ENCODE results near the gene DPYSL5. TPM values are rescaled to one million over a fixed set of nuclear protein-coding genes. Genes with fewer than 3 reads are reported as not detected.

The DPYSL5 gene
- total and polyA plus RNA-seq, 10 of the 15 experiments (the other 5 are each of a cell fraction or from before 2014, with no cell fraction given), result not detected

GRCh38 chr2:26905341-26906198 is 57.6 kb downstream of the DPYSL5 start:
- Histone ChIP-seq H3K9ac (ENCODE audit: control insufficient read depth, insufficient read depth, low read length) (no peak overlapping the region), H3K4me1 (ENCODE audit: control insufficient read depth, insufficient read depth, low read length) (peaks cover 5% of the 10 kb centered on the region), H2AFZ (ENCODE audit: control insufficient read depth, low read depth, low read length) (no peak overlapping the region), H3K36me3 (ENCODE audit: control insufficient read depth in 2 of 2, insufficient read depth in 2 of 2, low read length in 1 of 2) (no peaks in the 10 kb centered on the region), H3K4me2 (ENCODE audit: control insufficient read depth, insufficient read depth) (no peak overlapping the region), H3K27ac (ENCODE audit: control insufficient read depth, insufficient read depth) (no peak overlapping the region), H3K9me3 (replicated peaks; ENCODE audit: control insufficient read depth, insufficient read depth, low read length) (no peaks in the 10 kb centered on the region), H3K79me2 (ENCODE audit: control insufficient read depth, insufficient read depth, low read length) (no peaks in the 10 kb centered on the region), H3K4me3 (no peak overlapping the region), H4K20me1 (ENCODE audit: control insufficient read depth, insufficient read depth) (no peaks in the 10 kb centered on the region), H3K27me3 (replicated peaks in 1 of 2; ENCODE audit: control insufficient read depth in 2 of 2, insufficient read depth in 2 of 2, low read length in 1 of 2) (no peaks in the 10 kb centered on the region; a peak in 1 of 4 replicates)
- RAD21 ChIA-PET (ENCODE audit: unreplicated experiment), result no interaction called here
- intact Hi-C loops (cut with micrococcal nuclease; ENCODE audit: unreplicated experiment) (no loop called here), in situ Hi-C loops (cut with MboI) (no loop called here)
- BruUV-seq (replicated peaks), result no TSS peak
- ATAC-seq, result no peak
- DNase-seq (ENCODE audit: low read depth, low spot score), result no peak
- POLR2A ChIA-PET, result interaction anchor here (0.7 kb wide), 1 partner anchor 27 kb away, joined by 3 read pairs; no protein-coding TSS in a partner anchor
- SMC1A ChIA-PET (ENCODE audit: uncharacterized antibody, unreplicated experiment), result interaction anchor here (0.9 to 1.0 kb wide), 2 partner anchors 16 to 17 kb away, joined by 3 read pairs; no protein-coding TSS in a partner anchor
- FAIRE-seq, result no peak
- 33% methylated on average over 12 of the region's 12 CpGs for WGBS (ENCODE audit: insufficient coverage, insufficient replicate concordance, low lambda C conversion rate, missing lambda C conversion rate)
- TF ChIP-seq RELA (IDR thresholded peaks at IDR 0.05; ENCODE audit: borderline replicate concordance, partially characterized antibody), result no peak
- TF ChIP-seq ZNF622 (IDR thresholded peaks at IDR 0.05), result no peak
- TF ChIP-seq RUNX3 (IDR thresholded peaks at IDR 0.05; ENCODE audit: low read length), result no peak
- TF ChIP-seq SREBF1 (IDR thresholded peaks at IDR 0.05; ENCODE audit: low read length), result no peak
- TF ChIP-seq SUPT20H (IDR thresholded peaks at IDR 0.05; ENCODE audit: borderline replicate concordance, control insufficient read depth, low read depth, low read length), result no peak
- TF ChIP-seq ZBTB33 (IDR thresholded peaks at IDR 0.05), result no peak
- TF ChIP-seq JUND (IDR thresholded peaks at IDR 0.05; ENCODE audit: low read depth, low read length), result no peak
- no peak for TF ChIP-seq SMAD5 (IDR thresholded peaks at IDR 0.05; ENCODE audit: low read depth)
- no peak for TF ChIP-seq HCFC1 (IDR thresholded peaks at IDR 0.05; ENCODE audit: low read length)
- no peak for TF ChIP-seq MAX (IDR thresholded peaks at IDR 0.05; ENCODE audit: low read depth, low read length)
- no peak for TF ChIP-seq TAF1 (IDR thresholded peaks at IDR 0.05; ENCODE audit: borderline replicate concordance, low read depth, low read length)
- no peak for TF ChIP-seq HSF1 (IDR thresholded peaks at IDR 0.05; ENCODE audit: low read depth, low read length)
- TF ChIP-seq NFXL1 (IDR thresholded peaks at IDR 0.05; ENCODE audit: borderline replicate concordance), result no peak
- CTCF ChIA-PET, result interaction anchor here (1.0 to 1.3 kb wide), 2 partner anchors 13 to 17 kb away, joined by 3 read pairs; no protein-coding TSS in a partner anchor

All from GM12878 (cell line).